Lower lobe of right lung (tissue), 2 donors: Measurements from ENCODE around the gene RECQL. TPM values are rescaled to one million over a fixed set of nuclear protein-coding genes. Genes with fewer than 3 reads are reported as not detected.

Experiments
- ATAC-seq, 2 donors: fragments of 200-7000 bp; cut with Tn5 transposase; one replicate each; pipeline ENCODE4 v1.9.1; 2020 to 2022; ENCODE audit warnings: mild to moderate bottlenecking in 2 of 2, moderate library complexity in 2 of 2
- DNase-seq: peaks from one replicate; pipeline ENCODE4 v3.0.0-alpha.2; 2020
- H3K27ac ChIP-seq: fragments of 200-600 bp; one replicate; pipeline ENCODE4 v1.8.0; 2022
- H3K27me3 ChIP-seq: fragments of 200-600 bp; one replicate; pipeline ENCODE4 v1.8.0; 2022; ENCODE audit warnings: low read depth
- H3K36me3 ChIP-seq: fragments of 200-600 bp; one replicate; pipeline ENCODE4 v1.8.0; 2022; ENCODE audit warnings: mild to moderate bottlenecking
- H3K4me1 ChIP-seq: fragments of 200-600 bp; one replicate; pipeline ENCODE4 v1.8.0; 2022
- H3K4me3 ChIP-seq: fragments of 200-600 bp; one replicate; pipeline ENCODE4 v1.8.0; 2022; ENCODE audit warnings: mild to moderate bottlenecking
- H3K9me3 ChIP-seq: fragments of 200-600 bp; one replicate; pipeline ENCODE4 v1.8.0; 2022
- CTCF ChIP-seq: fragments of 200-600 bp; IDR thresholded peaks from one replicate; pipeline ENCODE4 v1.8.0; 2022; ENCODE audit warnings: antibody characterized with exemption, mild to moderate bottlenecking
- intact Hi-C: fragments of 100-400 bp; cut with DNase I; formaldehyde crosslinking; loops from one replicate; pipeline ENCODE4 v1.11.0; 2022
- long read RNA-seq: library from polyadenylated mRNA; unstranded; transcript quantifications from one replicate; pipeline ENCODE4 v2.0.0, GENCODE V29; 2021
- total RNA-seq: library from RNA; stranded (reverse); fragmentation: NEBNext Ultra II Directional; extraction: Animal tissue kit (Norgen Biotek cat#: 25700); gene quantifications from one replicate; pipeline ENCODE4 v1.2.1, GENCODE V29; 2021
- donor health status: DM: no; HTN: yes; CAD: no; lungs with severe emphysema.

Gene RECQL
- total RNA-seq: 30.0 TPM
- long read RNA-seq, transcript RECQL-204 (15 exons, 3,702 nt): major isoform, 31 of 80 reads
- long read RNA-seq, transcript RECQL-203 (16 exons, 2,572 nt): minor isoform, 13 of 80 reads
- long read RNA-seq, partial matches to known transcripts: 6 of 80 reads
- long read RNA-seq, other reads (novel, unspliced or antisense): 30 of 80 reads

- intact Hi-C loops: no loop called here
These were observed at the start of gene RECQL, which contains the start of gene GOLT1B for GRCh38 chr12:21501258-21502163. RECQL (minus strand) TSS chr12:21501635; CDS start chr12:21499570, 2,065 bp downstream. GOLT1B (plus strand) TSS chr12:21501789; CDS start chr12:21501924, 135 bp downstream.

GRCh38 chr12:21547437-21547836 is 46.0 kb upstream of the RECQL start:
- no peaks in the 10 kb centered on the region for H3K9me3 ChIP-seq
- H3K4me3 ChIP-seq: no peak overlapping the region
- no peaks in the 10 kb centered on the region for H3K4me1 ChIP-seq
- H3K27ac ChIP-seq: no peak overlapping the region
- H3K36me3 ChIP-seq: no peaks in the 10 kb centered on the region
- H3K27me3 ChIP-seq: no peaks in the 10 kb centered on the region
- DNase-seq (no peak), ATAC-seq (no peak)
- intact Hi-C loops: no loop called here
- no peak for TF ChIP-seq CTCF

More at GRCh38 chr12:21501258-21502163, at the start of gene RECQL, which contains the start of gene GOLT1B:
- Histone ChIP-seq H3K36me3 (peaks cover 24% of the 10 kb centered on the region), H3K9me3 (no peaks in the 10 kb centered on the region), H3K27ac (peak within 1 kb of the TSS; percentile 94), H3K27me3 (no peaks in the 10 kb centered on the region), H3K4me1 (peaks cover 45% of the 10 kb centered on the region), H3K4me3 (peak within 1 kb of the TSS; percentile 90)
- ATAC-seq: peak; percentile 99 to 100
- peak; percentile 92 for DNase-seq
- TF ChIP-seq CTCF: no peak

- intact Hi-C loops: no loop called here
- no peak for TF ChIP-seq CTCF
These were observed 45.3 kb upstream of the RECQL start for GRCh38 chr12:21546716-21547115.

GRCh38 chr12:21545557-21545956 is 44.1 kb upstream of the RECQL start:
- TF ChIP-seq CTCF: no peak
- no peaks in the 10 kb centered on the region for H3K36me3 ChIP-seq
- no peak overlapping the region for H3K27ac ChIP-seq
- H3K9me3 ChIP-seq: no peaks in the 10 kb centered on the region
- ATAC-seq (no peak), DNase-seq (no peak)
- H3K4me3 ChIP-seq: no peak overlapping the region
- no peaks in the 10 kb centered on the region for H3K4me1 ChIP-seq
- H3K27me3 ChIP-seq: no peaks in the 10 kb centered on the region
- intact Hi-C loops: no loop called here

More at GRCh38 chr12:21546716-21547115, 45.3 kb upstream of the RECQL start:
- no peaks in the 10 kb centered on the region for H3K27me3 ChIP-seq
- H3K36me3 ChIP-seq: no peaks in the 10 kb centered on the region
- no peak overlapping the region for H3K27ac ChIP-seq
- H3K4me3 ChIP-seq: no peak overlapping the region
- H3K9me3 ChIP-seq: no peaks in the 10 kb centered on the region
- no peaks in the 10 kb centered on the region for H3K4me1 ChIP-seq
- no peak for DNase-seq
- no peak for ATAC-seq

GRCh38 chr12:21543151-21543550 is 41.7 kb upstream of the RECQL start:
- Histone ChIP-seq H3K4me1 (no peaks in the 10 kb centered on the region), H3K9me3 (no peaks in the 10 kb centered on the region), H3K27ac (no peak overlapping the region), H3K27me3 (no peaks in the 10 kb centered on the region), H3K4me3 (no peak overlapping the region), H3K36me3 (no peaks in the 10 kb centered on the region)
- DNase-seq: no peak
- no peak for ATAC-seq
- intact Hi-C loops: no loop called here
- no peak for TF ChIP-seq CTCF
